Prostate gland (tissue), 2 donors: ENCODE measurements around the gene IL18RAP.

Experiments used
- POLR2AphosphoS5 ChIP-seq: sonication (generic); formaldehyde crosslinking; IDR thresholded peaks from one replicate; pipeline ENCODE4 v1.6.1; 2017; ENCODE audit warnings: antibody characterized with exemption
- TF ChIP-seq, protein P1 (sequence below), 4 experiments: fragments of 200-600 bp in 2 of 4; fragments of 450-650 bp in 2 of 4; sonication (generic) in 2 of 4; IDR thresholded peaks; 1 replicate in 3 of 4; 2 replicates in 1 of 4; pipeline ENCODE4 v1.5.1; 2016 to 2019; ENCODE audit warnings: antibody characterized with exemption in 4 of 4, mild to moderate bottlenecking in 2 of 4, moderate library complexity in 2 of 4

DNA sequence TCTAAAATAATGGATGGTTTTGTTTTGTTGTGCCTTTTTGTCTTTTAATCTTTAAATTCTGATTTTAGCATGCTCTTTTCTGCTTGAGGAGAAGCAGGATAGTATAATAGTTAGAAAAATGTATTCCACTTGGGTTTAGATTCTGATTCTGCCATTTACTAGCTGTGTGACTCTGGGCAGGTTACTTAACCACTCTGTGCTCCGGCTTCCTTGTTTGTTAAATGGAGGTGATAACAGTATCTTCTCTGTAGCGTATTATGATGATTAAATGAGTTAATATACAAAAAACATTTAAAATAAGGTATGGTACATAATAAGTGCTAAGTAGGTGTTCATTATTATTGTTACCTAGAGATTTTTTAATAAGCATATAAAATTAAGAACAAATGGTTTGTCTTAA lies 26.9 kb upstream of the IL18RAP start:
- TF ChIP-seq POLR2AphosphoS5, result no peak
- TF ChIP-seq, protein P1, sequence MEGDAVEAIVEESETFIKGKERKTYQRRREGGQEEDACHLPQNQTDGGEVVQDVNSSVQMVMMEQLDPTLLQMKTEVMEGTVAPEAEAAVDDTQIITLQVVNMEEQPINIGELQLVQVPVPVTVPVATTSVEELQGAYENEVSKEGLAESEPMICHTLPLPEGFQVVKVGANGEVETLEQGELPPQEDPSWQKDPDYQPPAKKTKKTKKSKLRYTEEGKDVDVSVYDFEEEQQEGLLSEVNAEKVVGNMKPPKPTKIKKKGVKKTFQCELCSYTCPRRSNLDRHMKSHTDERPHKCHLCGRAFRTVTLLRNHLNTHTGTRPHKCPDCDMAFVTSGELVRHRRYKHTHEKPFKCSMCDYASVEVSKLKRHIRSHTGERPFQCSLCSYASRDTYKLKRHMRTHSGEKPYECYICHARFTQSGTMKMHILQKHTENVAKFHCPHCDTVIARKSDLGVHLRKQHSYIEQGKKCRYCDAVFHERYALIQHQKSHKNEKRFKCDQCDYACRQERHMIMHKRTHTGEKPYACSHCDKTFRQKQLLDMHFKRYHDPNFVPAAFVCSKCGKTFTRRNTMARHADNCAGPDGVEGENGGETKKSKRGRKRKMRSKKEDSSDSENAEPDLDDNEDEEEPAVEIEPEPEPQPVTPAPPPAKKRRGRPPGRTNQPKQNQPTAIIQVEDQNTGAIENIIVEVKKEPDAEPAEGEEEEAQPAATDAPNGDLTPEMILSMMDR (IDR thresholded peaks at IDR 0.05), result no peak
